C4-2B (cell line): ENCODE results near the gene LRRC4C.

ENCODE experiments used
- CTCF ChIP-seq: fragments of 450-650 bp; conservative IDR thresholded peaks from 2 replicates; pipeline ENCODE4 v1.5.1; 2017; ENCODE audit warnings: mild to moderate bottlenecking
- ZFX ChIP-seq: fragments of 450-650 bp; IDR thresholded peaks from 2 replicates; pipeline ENCODE4 v1.6.1; 2017

DNA sequence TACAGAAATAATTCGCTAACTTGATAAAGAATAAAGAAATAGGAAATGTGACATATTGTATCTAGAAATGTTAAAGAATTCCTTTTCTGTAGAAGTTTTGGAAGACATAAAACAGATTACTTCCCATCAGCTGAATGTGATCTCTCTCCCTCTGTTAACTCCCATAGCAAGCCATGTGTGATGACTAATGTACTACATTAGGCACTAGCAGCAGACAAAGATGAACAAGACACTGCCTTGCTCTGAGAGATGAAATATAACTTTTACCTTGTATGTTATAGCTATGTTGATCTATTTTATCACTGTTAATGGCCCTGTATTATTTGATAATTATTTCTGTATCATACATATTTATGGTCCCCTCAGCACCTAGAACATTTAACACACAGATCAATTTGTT, 817.2 kb downstream of the LRRC4C start:
- TF ChIP-seq CTCF = no peak
- TF ChIP-seq ZFX = no peak
